Osteoblast (primary cell): ENCODE data around the gene WWP2. TPM values are rescaled to one million over a fixed set of nuclear protein-coding genes. Genes with fewer than 3 reads are reported as not detected.
"Not testable (repeated sequence)": the region's sequence is repeated elsewhere in the genome, so short reads cannot be mapped to it uniquely, and the experiment has no call there.

Experiments used
- DNase-seq: peaks from one replicate; pipeline ENCODE4 v3.0.0; 2011; ENCODE audit warnings: low spot score, mixed read lengths; ENCODE audit not compliant: insufficient read length; ENCODE audit errors: missing footprints
- H2AFZ ChIP-seq: 2 replicates; pipeline ENCODE4 v1.6.0; 2011; ENCODE audit warnings: mild to moderate bottlenecking, low read length
- H3K27ac ChIP-seq: 2 replicates; pipeline ENCODE4 v1.5.1; 2011; ENCODE audit warnings: mild to moderate bottlenecking, low read depth, low read length, moderate library complexity
- H3K27me3 ChIP-seq: 2 replicates; pipeline ENCODE4 v1.6.0; 2012; ENCODE audit warnings: mild to moderate bottlenecking, control low read depth, inconsistent platforms, low read length, moderate library complexity; ENCODE audit not compliant: insufficient read depth
- H3K36me3 ChIP-seq: 2 replicates; pipeline ENCODE4 v1.5.1; 2011; ENCODE audit warnings: mild to moderate bottlenecking, low read length, control low read depth, moderate library complexity; ENCODE audit not compliant: insufficient read depth
- H3K4me1 ChIP-seq: 2 replicates; pipeline ENCODE4 v1.5.1; 2011; ENCODE audit warnings: mild to moderate bottlenecking, low read length, control low read depth, moderate library complexity; ENCODE audit not compliant: insufficient read depth
- H3K4me2 ChIP-seq: 2 replicates; pipeline ENCODE4 v1.6.0; 2011; ENCODE audit warnings: mild to moderate bottlenecking, low read length; ENCODE audit not compliant: insufficient read depth
- H3K4me3 ChIP-seq: fragments of 200-600 bp; sonication (generic); 3 replicates; pipeline ENCODE4 v1.5.1; 2012; ENCODE audit warnings: mild to moderate bottlenecking, low read length, inconsistent platforms; ENCODE audit not compliant: insufficient read depth
- H3K79me2 ChIP-seq: 2 replicates; pipeline ENCODE4 v1.6.0; 2012; ENCODE audit warnings: mild to moderate bottlenecking, low read length, control low read depth, inconsistent platforms; ENCODE audit not compliant: insufficient read depth
- H3K9me3 ChIP-seq: 2 replicates; pipeline ENCODE4 v1.5.1; 2011; ENCODE audit warnings: low read depth, low read length, control low read depth
- H4K20me1 ChIP-seq: 2 replicates; pipeline ENCODE4 v1.6.0; 2012; ENCODE audit warnings: mild to moderate bottlenecking, low read length, control low read depth; ENCODE audit not compliant: insufficient read depth
- CTCF ChIP-seq: IDR thresholded peaks from 2 replicates; pipeline ENCODE4 v1.5.1; 2011; ENCODE audit warnings: mild to moderate bottlenecking, low read depth, low read length, moderate library complexity; ENCODE audit errors: extremely low read depth
- total RNA-seq: library from RNA; depleted of rRNA; stranded (reverse); fragments of >200 nt; gene quantifications from 2 replicates; pipeline ENCODE4 v1.2.3, GENCODE V29; 2012

The WWP2 gene
- total RNA-seq, 1 donor = 46.7 TPM

- Histone ChIP-seq H3K27ac (no peak overlapping the region), H3K4me1 (no peaks in the 10 kb centered on the region)
Measured at GRCh38 chr16:69942627-69943170, 180.6 kb downstream of the WWP2 start.

GRCh38 chr16:69943241-69944036 lies 181.3 kb downstream of the WWP2 start:
- not testable (repeated sequence) for H4K20me1 ChIP-seq, H3K4me1 ChIP-seq, H3K79me2 ChIP-seq, H2AFZ ChIP-seq, H3K27me3 ChIP-seq, H3K4me2 ChIP-seq, H3K27ac ChIP-seq, DNase-seq, H3K9me3 ChIP-seq, H3K4me3 ChIP-seq
- peaks cover 29% of the 10 kb centered on the region for H3K36me3 ChIP-seq

More at GRCh38 chr16:69942627-69943170, 180.6 kb downstream of the WWP2 start:
- Histone ChIP-seq H3K36me3 (peaks cover 37% of the 10 kb centered on the region), H3K9me3 (no peaks in the 10 kb centered on the region), H3K4me2 (no peak overlapping the region), H3K4me3 (no peak overlapping the region), H4K20me1 (peaks cover 7% of the 10 kb centered on the region), H2AFZ (no peak overlapping the region), H3K79me2 (no peaks in the 10 kb centered on the region), H3K27me3 (no peaks in the 10 kb centered on the region)
- no peak for TF ChIP-seq CTCF
- DNase-seq = peak; percentile 17

- H3K27ac ChIP-seq, H2AFZ ChIP-seq, H3K4me1 ChIP-seq, H4K20me1 ChIP-seq, H3K36me3 ChIP-seq, H3K79me2 ChIP-seq, H3K4me3 ChIP-seq, H3K27me3 ChIP-seq, H3K9me3 ChIP-seq, H3K4me2 ChIP-seq, DNase-seq: not testable (repeated sequence)
Measured at GRCh38 chr16:69950411-69950810, 188.3 kb downstream of the WWP2 start.

GRCh38 chr16:69951017-69951671 lies 189.0 kb downstream of the WWP2 start, which contains the start of gene CLEC18A:
Gene CLEC18A (plus strand): TSS chr16:69951334. CDS start chr16:69951367, 33 bp downstream.
- not testable (repeated sequence) for H3K27ac ChIP-seq, H3K4me2 ChIP-seq, H3K9me3 ChIP-seq, H3K4me3 ChIP-seq, H2AFZ ChIP-seq, H3K36me3 ChIP-seq, H3K4me1 ChIP-seq, DNase-seq, H3K27me3 ChIP-seq, H4K20me1 ChIP-seq, H3K79me2 ChIP-seq

GRCh38 chr16:69951672-69952031 lies 189.5 kb downstream of the WWP2 start:
- not testable (repeated sequence) for DNase-seq, H4K20me1 ChIP-seq, H3K27me3 ChIP-seq, H3K79me2 ChIP-seq, H2AFZ ChIP-seq, H3K9me3 ChIP-seq, H3K27ac ChIP-seq, H3K4me1 ChIP-seq, H3K4me3 ChIP-seq, H3K4me2 ChIP-seq, H3K36me3 ChIP-seq

- not testable (repeated sequence) for DNase-seq, H3K27ac ChIP-seq, H3K79me2 ChIP-seq, H3K4me3 ChIP-seq, H3K4me2 ChIP-seq, H3K27me3 ChIP-seq, H3K4me1 ChIP-seq, H3K36me3 ChIP-seq, H2AFZ ChIP-seq, H4K20me1 ChIP-seq, H3K9me3 ChIP-seq
Measured at GRCh38 chr16:69952116-69952515, 190.0 kb downstream of the WWP2 start.

- H4K20me1 ChIP-seq, H3K4me2 ChIP-seq: not testable (repeated sequence)
Measured at GRCh38 chr16:69952572-69953355, 190.6 kb downstream of the WWP2 start.

More at GRCh38 chr16:69952572-69953355, 190.6 kb downstream of the WWP2 start:
- not testable (repeated sequence) for H3K9me3 ChIP-seq, H3K27ac ChIP-seq, H3K4me1 ChIP-seq, H3K27me3 ChIP-seq, H2AFZ ChIP-seq, DNase-seq, H3K79me2 ChIP-seq, H3K36me3 ChIP-seq, H3K4me3 ChIP-seq
